ENCODE measurements around the gene IER2.

IER2 gene, protein sequence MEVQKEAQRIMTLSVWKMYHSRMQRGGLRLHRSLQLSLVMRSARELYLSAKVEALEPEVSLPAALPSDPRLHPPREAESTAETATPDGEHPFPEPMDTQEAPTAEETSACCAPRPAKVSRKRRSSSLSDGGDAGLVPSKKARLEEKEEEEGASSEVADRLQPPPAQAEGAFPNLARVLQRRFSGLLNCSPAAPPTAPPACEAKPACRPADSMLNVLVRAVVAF

DNA sequence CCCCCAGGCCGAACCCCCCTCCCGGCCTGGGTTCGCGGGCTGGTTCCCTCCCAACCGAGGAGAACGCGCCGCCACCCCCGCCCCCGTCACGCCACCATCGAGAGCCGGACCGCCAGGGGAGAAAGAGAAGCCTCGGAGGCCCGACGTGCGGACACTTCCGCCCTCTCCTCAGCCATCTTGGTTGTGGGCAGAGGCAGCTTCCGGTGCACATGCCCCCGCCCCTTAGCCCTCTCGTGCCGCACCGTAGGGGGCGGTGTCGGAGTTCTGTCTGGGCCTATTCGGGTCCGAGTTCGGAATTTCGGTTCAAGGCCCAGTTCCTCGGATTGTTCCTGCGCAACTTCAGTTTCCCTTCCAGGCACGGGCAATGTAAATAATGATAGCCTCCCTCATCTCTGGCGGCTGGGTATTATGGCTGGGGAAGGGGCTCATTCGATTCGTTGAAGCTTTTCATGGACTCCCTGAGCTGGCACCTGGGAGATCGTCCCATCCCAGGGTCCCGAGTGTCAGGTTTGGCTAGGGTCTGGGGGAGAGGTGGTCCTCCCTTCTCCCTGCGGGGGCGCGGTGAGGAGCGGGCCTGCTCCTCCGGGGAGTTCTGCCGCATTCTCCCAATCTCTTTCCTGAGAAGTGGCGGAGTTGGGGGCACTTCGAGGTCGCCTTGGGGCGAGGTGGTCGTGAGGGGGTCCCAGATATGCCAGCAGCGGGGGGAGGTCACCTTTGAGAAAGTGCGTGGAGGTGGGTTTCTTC lies at the start of gene IER2, which contains the start of gene STX10:
IER2 (plus strand) TSS at position 225 of the 744 bp plus-strand sequence. CDS start 2,776 bp downstream, outside the sequence.
STX10 (minus strand) TSS at position 189 of the 744 bp plus-strand sequence. CDS start 202 bp downstream, outside the sequence.
- DNase-seq (ENCODE audit: low read depth, low spot score) = peak; percentile 85

DNA sequence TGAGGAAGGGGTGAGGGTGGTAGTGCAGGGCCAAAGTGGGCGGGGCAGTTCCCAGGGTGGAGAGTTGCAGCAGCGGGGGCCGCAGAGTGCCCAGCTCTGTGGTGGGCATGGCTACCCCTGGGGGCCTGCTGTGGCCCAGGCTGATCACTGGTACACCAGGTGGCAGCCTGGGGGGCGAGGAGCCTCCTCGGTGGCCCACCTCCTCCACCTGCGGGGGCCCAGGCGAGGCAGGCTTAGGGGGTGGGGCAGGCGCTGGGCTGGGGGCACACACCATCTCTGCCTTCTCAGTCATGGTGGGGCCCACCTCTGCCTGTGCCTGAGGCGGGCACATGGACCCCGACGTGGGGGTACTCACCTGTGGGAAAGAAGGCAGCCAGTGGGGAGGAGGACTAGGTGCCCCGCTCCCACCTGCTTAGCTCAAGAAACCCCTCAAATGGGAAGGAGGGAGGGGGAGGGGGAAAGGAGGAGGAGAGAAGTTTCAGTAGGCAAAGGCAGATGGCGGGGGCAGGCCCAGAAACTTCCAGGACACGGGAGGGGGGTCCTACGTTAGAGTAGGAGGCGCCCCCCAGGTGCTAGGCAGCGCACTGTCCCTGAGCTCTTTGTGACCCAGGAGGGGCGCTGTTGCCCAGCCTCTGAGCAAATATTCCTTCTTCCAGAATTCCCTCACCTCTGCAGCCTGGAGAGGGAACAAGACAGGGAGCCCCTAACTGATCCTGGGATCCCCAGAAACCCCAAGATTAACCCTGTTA lies 49.2 kb upstream of the IER2 start:
- DNase-seq (ENCODE audit: low read depth, low spot score) = no peak

DNA sequence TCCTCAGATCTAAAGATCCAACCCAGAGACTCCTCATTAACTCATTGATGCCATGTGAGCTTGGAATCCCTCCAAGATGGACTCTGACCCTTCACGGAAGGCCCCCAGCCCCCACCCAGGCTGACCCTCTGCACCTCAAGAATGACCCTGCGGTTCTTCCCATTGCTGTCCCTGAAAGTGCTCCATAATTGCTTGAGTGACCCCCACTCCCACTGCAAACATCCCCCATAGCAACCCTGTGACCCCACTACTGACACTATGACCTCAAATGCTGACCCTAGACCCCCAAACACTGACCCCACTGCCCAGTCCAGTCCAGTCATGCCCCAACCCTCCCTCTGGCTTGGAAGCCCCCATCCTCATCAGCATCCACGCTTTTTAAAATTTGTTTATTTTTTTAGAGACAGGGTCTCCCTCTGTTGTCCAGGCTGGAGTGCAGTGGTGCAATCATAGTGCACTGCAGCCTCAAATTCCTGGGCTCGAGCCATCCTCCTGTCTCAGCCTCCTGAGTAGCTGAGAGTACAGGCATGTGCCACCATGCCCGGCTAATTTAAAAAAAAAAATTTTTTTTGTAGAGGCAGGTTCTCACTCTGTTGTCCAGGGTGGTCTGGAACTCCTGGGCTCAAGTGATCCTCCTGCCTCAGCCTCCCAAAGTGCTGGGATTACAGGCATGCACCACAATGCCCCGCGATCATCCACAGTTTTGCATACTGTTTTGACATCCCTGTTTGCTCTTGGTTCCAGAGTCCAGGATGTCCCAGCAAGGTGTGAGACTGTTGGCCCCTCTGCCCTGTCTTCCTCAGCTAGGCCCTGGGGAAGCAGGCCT lies 48.4 kb upstream of the IER2 start:
- no peak for DNase-seq (ENCODE audit: low read depth, low spot score)

DNA sequence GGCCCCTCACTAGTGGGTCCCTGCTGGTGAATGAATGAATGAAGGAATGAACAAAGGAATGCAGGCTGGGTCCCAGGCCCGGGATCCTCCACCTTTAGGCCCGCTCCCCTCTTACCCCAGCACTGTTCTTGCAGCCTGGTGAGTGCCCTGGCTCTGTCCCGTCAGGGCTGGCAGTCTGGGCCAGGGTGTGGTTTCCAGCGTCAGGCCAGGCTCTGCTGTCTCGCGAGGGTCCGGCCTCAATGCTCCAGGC lies 47.9 kb upstream of the IER2 start:
- no peak for DNase-seq (ENCODE audit: low read depth, low spot score)

DNA sequence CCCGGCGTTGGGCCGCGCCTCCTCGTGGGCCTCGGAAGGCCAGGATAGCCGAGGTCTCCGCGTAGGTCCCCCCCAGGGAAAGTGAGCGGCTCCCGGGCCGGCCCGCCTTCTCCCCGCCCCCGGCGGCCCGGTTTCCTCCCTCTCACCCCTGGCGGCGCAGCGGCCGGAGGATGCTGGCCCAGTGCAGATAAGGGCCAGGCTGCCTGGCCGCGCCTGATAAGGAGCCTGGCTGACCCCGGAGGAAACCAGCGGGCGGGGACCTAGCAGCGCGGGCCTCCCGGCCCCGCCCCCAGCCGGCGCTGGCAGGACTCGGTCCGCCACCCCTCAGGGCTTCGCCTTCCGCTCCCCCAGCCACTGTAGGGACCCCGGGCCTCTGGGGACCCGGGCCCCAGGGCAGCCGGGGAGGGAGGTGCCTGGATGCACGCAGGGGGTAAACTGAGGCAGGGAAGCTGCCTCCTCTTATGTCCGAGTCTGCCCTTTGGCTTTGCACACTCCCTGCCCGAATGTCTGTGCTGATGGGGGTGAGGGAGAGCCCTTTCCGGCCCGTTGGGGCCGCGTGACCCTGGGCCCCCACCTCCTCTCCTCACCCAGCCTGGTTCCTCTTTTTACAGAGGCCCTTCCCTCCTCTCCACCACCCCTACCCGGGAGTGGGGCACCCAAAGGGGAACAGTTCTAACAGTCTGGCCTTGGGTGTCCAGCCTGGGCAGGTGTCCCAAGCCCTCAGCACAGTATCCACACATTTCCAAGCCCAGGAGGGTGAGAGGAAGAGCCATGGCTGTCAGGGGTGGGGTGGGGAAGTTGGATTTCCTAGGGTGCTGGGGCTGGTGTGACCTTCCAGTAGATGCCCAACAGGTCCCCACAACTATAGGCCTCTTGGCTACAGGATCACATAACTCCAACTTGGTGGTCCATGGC lies 47.3 kb upstream of the IER2 start, which contains the start of gene LYL1:
LYL1 (minus strand) TSS at position 193 of the 915 bp plus-strand sequence. CDS start 1,687 bp downstream, outside the sequence.
- no peak for DNase-seq (ENCODE audit: low read depth, low spot score)

DNA sequence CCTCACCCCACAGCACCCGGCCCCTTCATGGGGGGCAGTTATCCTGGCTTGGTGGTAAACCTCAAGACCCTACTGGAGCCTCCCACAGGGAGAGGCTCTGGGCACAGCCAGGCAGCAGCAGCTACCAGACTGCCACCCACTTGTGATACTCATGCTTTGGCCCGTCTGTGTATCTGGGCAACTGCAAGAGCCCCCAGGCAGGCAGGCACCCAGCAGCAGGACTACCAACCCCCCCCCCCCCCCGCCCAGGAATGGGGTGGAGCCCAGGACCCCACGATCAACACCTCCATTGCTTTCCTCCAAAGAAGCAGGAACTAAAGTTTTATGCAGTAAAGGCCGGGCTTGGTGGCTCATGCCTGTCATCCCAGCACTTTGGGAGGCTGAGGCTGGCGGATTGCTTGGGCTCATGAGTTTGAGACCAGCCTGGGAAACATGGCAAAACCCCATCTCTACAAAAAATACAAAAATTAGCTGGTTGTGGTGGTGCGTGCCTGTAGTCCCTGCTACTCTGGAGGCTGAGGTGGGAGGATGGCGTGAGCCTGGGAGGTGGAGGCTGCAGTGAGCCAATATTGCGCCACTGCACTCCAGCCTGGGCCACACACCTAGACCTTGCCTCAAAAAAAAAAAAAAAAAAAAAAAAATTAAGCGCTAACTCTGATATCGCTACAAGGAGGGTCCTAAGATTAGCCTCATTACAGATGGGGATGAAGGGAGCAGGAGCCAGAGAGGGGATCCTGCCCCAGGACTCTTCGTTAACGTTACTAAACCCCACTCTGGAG lies 46.4 kb upstream of the IER2 start:
- no peak for DNase-seq (ENCODE audit: low read depth, low spot score)

DNA sequence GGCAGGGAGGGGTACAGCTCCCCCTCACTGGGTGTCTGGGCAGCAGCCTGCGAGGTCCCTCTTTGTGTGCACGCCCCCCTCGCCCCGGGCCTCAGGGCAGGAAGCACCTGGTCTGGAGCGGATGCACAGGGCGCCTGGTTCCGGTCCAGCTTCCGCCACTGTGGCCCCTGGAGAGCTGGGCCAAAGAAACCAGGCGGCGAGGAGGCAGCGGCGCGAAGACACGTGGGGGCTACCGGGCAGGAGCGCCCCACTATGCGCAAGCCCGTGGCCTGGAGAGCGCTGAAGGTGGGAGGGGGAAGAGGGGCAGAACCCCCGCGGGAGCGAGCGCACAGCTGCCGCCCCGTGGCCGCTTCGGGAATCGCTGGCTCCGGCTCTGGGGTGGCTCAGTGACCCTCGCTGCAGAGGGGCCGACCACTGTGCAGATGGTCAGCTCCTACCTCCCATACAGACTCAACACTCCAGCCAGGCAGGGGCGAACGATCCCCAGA lies 45.8 kb upstream of the IER2 start:
- peak; percentile 32 for DNase-seq (ENCODE audit: low read depth, low spot score)

DNA sequence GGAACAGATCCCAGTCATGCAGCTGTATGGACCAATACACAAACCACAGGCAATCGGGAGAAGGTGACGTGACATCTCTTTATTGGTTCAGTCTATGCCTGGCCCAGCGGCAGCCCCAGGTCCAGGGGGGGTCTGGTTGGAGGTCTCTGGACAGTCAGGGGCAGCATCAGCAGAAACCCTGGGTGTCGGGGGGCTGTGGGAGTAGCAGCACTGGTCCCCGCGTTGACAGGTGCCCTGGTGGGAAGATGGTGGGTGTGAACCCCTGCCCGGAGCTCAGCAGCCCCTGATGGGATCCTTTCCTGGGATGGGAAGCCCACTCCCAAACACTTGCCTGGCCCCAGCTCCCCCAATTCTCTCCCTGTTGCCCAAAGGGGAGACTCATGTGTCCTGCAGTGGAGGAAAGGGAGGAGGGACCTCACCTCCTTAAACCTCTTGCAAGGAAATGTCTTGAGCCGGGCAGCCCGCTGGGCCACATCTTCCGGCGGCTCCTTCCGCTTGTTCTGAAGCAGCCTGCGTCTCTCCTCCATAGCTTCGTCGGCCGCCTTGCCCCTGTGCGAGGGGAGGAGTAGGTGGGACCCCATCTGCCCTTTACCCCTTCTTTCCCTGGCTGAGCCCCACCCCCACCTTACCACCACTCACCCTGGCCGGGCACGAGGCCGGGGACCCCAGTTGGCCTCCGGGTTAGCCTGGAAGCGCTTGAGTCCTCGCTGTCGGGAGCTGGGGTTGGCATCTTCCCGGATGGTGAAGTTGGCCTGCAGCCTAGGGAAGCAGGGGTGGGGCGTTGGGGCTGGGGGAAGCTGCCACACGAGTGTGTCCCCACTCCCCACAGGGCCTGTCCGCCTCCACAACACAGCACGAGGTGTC lies 45.1 kb upstream of the IER2 start:
- DNase-seq (ENCODE audit: low read depth, low spot score) = no peak

DNA sequence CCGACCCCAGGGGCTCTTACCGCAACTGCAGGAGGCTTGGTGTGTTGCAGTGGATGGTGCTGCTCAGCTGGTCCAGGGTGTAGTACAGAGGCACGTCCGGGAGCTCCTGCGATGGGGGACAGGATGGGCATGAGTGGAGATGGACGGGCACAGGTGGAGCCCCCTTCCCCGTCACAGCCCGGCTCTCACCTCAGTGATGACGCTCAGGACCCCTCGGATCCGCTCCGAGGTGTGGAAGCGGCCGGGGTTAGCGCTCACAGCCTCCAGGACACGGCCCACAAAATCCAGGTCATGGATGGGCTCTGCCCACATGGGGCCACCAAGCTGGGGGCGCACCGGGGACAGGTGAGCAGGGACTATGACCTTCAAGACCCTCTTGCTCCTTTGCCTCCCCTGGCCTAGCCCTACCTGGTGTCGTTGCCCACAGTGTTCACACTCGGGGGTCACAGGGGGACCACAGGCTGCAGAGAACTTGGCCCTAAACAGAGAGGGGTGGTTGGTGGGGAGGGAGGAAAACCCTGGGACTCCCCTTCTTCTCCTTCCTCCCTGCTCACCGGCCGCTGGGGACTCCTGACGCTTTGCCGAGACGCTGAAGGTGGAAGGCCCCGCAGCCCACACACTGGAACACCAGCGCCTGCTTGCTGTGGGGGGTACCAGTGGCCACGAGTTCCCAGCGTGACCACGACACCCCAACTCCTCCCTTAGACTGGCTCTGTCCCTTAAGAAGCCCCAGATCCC lies 40.7 kb upstream of the IER2 start:
- DNase-seq (ENCODE audit: low read depth, low spot score) = no peak

DNA sequence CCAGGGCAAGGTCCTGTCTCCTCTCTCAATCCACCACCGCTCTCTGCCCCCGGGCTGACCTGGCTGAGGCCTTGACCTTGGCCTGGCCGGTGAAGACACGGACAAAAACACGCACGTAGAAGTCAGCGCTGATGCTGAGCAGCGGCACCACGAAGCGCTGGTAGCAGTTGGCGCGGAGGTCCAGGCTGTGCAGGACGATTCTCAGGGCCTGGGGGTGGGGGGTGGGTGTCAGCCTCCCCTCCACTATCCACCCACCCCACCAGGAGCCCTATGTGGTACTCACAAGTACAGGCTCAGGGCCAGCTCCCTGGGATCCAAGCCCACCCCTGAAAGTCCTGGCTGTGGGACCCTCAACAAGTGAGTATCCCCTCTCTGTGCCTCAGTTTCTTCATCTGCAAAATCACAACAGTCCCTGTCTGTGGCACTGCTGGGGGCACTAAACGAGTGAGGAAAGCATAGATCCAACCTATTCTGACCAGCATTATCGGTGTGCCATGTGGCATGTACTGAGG lies 40.1 kb upstream of the IER2 start:
- DNase-seq (ENCODE audit: low read depth, low spot score) = no peak

DNA sequence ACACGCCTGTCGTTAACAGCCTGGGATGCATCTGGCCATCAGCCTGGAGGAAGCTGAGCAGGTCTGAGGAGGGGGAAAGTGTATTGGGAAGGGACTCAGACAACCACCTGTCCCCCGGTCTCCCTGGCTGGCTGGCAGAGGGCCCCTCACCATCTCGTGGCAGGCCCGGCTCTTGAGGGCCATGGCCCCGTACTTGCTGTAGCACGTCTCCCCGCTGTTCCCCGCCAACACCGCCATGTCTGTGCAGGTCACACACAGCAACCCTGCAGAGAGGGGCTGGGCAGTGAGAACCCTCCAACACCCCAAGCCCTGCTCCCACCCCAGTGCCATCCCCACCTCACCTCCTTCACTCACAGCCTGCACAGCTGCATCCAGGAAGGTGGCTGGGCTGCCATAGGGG lies 37.7 kb upstream of the IER2 start:
- DNase-seq (ENCODE audit: low read depth, low spot score) = no peak

DNA sequence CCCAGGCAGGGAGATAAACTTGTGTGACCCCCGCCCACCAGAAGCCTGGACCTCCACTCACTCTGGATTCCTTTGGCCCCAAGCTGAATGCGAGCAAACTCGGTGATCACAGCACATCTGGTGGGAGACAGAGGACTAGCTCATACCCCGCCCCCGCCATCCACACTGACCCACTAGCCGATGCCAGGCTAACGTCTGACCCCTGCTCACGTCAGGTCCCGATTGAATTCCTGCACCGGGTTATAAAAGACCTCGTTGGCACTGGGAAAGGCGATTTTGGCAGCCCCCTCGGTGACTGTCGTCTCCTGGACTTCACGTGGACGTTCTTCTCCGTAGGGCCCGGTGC lies 34.3 kb upstream of the IER2 start:
- no peak for DNase-seq (ENCODE audit: low read depth, low spot score)

DNA sequence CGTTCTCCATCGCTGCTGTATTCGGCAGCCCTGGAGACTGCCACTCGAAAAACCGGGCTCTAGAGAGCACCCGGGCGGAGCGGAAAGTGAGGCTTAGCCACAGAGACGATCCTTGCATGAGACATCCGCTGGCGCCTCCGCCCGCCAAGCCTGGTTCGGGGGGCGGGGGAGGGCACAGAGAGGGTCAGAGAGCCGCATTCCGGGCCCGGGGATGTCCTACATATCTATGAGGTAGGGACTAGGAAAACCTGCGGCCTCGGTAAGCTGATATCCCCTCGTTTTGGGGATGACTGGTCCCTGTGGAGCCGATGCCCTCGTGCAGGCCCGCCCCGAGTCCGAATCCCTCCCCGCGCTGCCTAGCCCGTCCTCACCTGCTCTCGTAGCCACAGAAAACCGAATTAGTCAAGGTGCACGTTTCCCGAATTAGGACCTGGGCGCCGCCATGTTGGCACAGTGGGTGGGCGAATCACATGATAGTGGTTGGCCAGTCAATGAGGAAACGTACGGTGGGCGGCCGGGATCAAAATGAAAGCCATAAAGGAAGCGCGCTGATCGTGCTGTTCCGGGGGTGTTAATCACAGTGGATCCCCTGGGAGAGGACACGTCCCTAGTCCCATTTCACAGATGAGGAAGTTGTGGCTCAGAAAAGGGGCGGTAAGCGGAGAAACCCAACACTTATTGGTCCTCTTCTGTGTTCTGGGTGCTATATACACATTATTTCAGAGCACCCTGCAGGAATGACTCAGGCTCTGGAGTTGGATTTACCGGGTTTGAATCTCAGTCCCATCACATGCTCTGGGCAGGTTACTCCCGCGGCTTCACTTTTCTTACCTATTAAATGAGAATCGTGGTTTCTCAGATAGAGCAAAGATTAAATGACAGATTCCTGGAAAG lies 33.7 kb upstream of the IER2 start, which contains the start of gene TRMT1:
TRMT1 (minus strand) TSS at position 459 of the 894 bp plus-strand sequence; CDS start at position 118, 341 bp downstream.
- DNase-seq (ENCODE audit: low read depth, low spot score) = peak; percentile 86

DNA sequence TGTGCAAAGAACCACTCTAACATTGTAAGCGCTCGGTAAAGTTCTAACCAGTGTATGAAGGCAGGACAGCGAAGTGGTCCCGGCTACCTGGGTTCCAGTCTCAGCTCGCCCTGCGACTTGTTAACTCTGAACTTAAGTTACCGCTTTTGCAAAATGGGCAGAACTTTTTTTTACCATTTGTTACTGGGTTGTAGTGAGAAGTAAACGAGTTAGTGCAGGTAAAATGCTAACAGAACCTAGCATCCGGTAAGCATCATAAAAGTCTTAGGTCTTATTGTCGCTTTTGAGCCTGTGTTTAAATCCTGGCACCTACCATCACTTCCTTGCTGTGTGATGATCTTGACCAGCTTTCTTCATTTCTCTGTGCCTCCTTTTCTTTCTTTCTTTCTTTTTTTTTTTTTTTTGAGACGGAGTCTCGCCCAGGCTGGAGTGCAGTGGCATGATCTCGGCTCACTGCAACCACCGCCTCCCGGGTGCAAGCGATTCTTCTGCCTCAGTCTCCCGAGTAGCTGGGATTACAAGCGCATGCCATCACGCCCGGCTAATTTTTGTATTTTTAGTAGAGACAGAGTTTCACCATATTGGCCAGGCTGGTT lies 32.9 kb upstream of the IER2 start:
- no peak for DNase-seq (ENCODE audit: low read depth, low spot score)

DNA sequence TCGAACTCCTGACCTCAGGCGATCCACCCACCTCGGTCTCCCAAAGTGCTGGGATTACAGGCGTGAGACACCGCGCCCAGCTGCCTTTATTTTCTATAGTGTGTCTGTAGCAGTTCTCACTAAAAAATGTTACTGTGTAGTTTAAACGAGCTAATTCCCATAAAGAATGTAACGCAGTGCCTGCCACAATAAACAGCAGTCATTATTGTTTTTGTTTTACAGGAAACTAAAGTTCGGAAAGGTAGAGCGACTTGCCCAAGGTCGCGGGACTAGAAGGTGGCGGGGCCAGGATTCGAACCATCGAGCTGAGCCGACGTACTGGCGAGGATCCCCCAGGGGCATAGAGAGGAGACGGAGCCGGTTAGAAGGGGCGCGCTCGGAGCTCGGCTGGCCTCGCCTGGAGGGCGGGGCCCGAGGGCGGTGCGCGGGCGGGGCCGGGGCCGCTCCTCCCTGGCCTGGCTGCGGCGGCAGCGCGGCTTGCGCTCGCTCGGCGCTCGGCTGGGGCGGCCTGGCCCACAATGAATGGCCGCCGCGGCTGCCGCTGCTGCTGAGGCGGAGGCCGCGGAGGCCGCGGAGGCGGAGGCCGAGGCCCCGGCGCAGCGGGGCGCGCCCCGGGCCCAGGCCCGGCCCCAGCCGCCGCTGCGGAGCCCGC lies 32.3 kb upstream of the IER2 start, which contains the start of gene NACC1:
NACC1 (plus strand) TSS at position 493 of the 652 bp plus-strand sequence. CDS start 16,944 bp downstream, outside the sequence.
- peak; percentile 82 for DNase-seq (ENCODE audit: low read depth, low spot score)

All from activated naive CD8-positive, alpha-beta T cell treated with anti-CD3 and anti-CD28 coated beads, Interleukin-2, amount 50 U/mL, for 16 hours (primary cell).